ENCODE data around the gene LY6G5B.

The LY6G5B gene

DNA sequence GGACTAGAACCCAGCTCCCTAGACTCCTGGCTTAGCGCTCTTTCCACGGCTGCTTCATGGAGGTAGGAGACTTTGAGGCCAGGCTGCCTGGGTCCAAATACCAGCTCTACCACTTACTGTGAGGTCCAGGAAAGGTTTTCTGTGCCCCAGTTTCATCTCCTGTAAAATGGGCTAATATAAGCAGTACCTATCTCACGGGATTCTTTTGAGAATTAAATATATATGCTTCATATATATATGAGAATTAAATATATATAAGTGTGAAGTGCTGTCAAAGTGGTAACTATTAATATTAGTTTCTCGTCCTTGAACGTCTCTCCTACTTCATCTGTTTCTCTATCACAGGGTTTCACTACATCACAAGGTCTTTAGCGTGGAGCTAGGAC is 21.3 kb downstream of the LY6G5B start:
- no peaks in the 10 kb centered on the region for H3K27me3 ChIP-seq (ENCODE audit: insufficient read depth, poor library complexity, severe bottlenecking)
- H3K27ac ChIP-seq (ENCODE audit: poor library complexity, severe bottlenecking), result no peak overlapping the region
- peaks cover 42% of the 10 kb centered on the region for H3K36me3 ChIP-seq (ENCODE audit: low read depth)

DNA sequence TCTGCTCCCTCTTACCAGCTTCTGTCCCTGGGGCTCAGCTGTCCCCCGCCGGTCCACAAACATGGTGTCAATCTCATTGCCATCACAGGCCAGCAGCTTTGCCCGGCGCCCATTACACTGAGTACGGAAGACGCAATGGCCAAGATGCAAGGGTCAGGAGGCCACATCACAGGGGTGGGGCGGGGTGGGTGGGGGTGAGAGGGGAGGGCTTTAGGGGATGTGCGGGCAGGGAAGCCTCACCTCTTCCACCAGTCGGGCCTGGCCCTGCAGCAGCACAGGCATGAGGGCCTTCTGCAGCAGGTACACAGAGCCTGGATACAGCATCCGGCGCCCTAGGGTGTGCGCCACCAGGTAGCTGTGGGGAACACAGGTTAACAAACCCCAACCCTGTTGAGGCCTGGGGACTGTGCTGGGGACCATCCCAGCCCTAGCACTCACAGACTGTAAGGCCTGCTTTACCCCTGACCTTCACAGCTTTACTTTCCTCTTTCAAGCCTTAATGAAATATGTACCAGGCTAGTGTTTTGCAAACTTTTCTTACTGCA is 21.9 kb downstream of the LY6G5B start:
- ATAC-seq (ENCODE audit: low read depth) (no peak), DNase-seq (ENCODE audit: low spot score) (no peak)
- H3K4me1 ChIP-seq (ENCODE audit: insufficient read depth, poor library complexity, severe bottlenecking), result no peaks in the 10 kb centered on the region
- TF ChIP-seq, protein P1, sequence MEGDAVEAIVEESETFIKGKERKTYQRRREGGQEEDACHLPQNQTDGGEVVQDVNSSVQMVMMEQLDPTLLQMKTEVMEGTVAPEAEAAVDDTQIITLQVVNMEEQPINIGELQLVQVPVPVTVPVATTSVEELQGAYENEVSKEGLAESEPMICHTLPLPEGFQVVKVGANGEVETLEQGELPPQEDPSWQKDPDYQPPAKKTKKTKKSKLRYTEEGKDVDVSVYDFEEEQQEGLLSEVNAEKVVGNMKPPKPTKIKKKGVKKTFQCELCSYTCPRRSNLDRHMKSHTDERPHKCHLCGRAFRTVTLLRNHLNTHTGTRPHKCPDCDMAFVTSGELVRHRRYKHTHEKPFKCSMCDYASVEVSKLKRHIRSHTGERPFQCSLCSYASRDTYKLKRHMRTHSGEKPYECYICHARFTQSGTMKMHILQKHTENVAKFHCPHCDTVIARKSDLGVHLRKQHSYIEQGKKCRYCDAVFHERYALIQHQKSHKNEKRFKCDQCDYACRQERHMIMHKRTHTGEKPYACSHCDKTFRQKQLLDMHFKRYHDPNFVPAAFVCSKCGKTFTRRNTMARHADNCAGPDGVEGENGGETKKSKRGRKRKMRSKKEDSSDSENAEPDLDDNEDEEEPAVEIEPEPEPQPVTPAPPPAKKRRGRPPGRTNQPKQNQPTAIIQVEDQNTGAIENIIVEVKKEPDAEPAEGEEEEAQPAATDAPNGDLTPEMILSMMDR (IDR thresholded peaks at IDR 0.05; ENCODE audit: poor library complexity, severe bottlenecking), result no peak
- H3K4me3 ChIP-seq (ENCODE audit: severe bottlenecking), result no peak overlapping the region
- H3K27ac ChIP-seq (ENCODE audit: poor library complexity, severe bottlenecking), result no peak overlapping the region
- H3K9me3 ChIP-seq (ENCODE audit: severe bottlenecking), result no peaks in the 10 kb centered on the region
- no peaks in the 10 kb centered on the region for H3K27me3 ChIP-seq (ENCODE audit: insufficient read depth, poor library complexity, severe bottlenecking)
- peaks cover 42% of the 10 kb centered on the region for H3K36me3 ChIP-seq (ENCODE audit: low read depth)

More for the DNA sequence above, 21.3 kb downstream of the LY6G5B start:
- Histone ChIP-seq H3K4me3 (ENCODE audit: severe bottlenecking) (no peak overlapping the region), H3K4me1 (ENCODE audit: insufficient read depth, poor library complexity, severe bottlenecking) (no peaks in the 10 kb centered on the region), H3K9me3 (ENCODE audit: severe bottlenecking) (no peaks in the 10 kb centered on the region)
- TF ChIP-seq, protein P1 (IDR thresholded peaks at IDR 0.05; ENCODE audit: poor library complexity, severe bottlenecking), result no peak
- DNase-seq (ENCODE audit: low spot score), result no peak
- ATAC-seq (ENCODE audit: low read depth), result no peak

DNA sequence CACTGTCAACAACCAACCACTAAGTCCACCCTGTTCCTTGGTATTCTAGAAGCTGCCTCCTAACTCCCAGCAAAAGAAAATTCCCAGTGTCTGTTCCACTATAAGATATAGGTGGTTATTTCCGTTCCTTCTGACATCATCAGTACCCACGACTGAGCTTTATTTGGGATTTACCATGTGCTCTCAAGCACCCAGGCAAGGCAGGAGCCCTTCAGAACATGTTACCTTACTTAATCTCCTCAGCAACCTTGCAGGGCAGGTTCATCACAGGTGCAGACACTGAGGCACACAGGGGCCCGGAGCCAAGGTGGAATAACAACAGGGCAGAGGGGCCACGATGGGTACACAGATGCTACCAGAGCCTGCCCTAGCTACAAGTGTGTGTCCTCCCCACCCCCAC is 22.6 kb downstream of the LY6G5B start:
- no peak for DNase-seq (ENCODE audit: low spot score)
- Histone ChIP-seq H3K27ac (ENCODE audit: poor library complexity, severe bottlenecking) (no peak overlapping the region), H3K4me1 (ENCODE audit: insufficient read depth, poor library complexity, severe bottlenecking) (no peaks in the 10 kb centered on the region), H3K36me3 (ENCODE audit: low read depth) (peaks cover 45% of the 10 kb centered on the region), H3K9me3 (ENCODE audit: severe bottlenecking) (no peaks in the 10 kb centered on the region), H3K4me3 (ENCODE audit: severe bottlenecking) (no peak overlapping the region), H3K27me3 (ENCODE audit: insufficient read depth, poor library complexity, severe bottlenecking) (no peaks in the 10 kb centered on the region)
- TF ChIP-seq, protein P1 (IDR thresholded peaks at IDR 0.05; ENCODE audit: poor library complexity, severe bottlenecking), result no peak
- ATAC-seq (ENCODE audit: low read depth), result no peak

DNA sequence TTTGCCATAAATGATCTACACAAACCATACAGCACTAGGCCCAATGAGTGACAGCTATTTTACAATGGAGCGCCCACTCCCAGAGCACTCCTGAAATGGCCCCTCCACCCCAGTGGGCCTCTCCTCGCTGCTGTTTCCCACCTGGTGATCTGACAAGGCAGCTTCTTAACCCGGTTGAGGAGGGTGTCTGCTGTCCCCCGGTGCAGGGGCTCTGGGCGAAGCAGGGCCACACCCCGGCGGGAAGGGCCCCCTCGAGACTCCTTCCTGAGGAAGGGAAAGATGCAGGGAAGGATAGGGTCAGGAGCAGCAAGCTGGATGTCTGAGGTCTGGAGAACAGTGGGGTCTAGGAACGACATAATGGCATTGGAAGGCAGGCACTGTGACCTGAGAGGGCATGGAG is 23.1 kb downstream of the LY6G5B start:
- Histone ChIP-seq H3K4me3 (ENCODE audit: severe bottlenecking) (no peak overlapping the region), H3K4me1 (ENCODE audit: insufficient read depth, poor library complexity, severe bottlenecking) (no peaks in the 10 kb centered on the region), H3K9me3 (ENCODE audit: severe bottlenecking) (no peaks in the 10 kb centered on the region), H3K36me3 (ENCODE audit: low read depth) (peaks cover 45% of the 10 kb centered on the region), H3K27me3 (ENCODE audit: insufficient read depth, poor library complexity, severe bottlenecking) (no peaks in the 10 kb centered on the region), H3K27ac (ENCODE audit: poor library complexity, severe bottlenecking) (no peak overlapping the region)
- TF ChIP-seq, protein P1 (IDR thresholded peaks at IDR 0.05; ENCODE audit: poor library complexity, severe bottlenecking), result no peak
- no peak for ATAC-seq (ENCODE audit: low read depth)
- no peak for DNase-seq (ENCODE audit: low spot score)

DNA sequence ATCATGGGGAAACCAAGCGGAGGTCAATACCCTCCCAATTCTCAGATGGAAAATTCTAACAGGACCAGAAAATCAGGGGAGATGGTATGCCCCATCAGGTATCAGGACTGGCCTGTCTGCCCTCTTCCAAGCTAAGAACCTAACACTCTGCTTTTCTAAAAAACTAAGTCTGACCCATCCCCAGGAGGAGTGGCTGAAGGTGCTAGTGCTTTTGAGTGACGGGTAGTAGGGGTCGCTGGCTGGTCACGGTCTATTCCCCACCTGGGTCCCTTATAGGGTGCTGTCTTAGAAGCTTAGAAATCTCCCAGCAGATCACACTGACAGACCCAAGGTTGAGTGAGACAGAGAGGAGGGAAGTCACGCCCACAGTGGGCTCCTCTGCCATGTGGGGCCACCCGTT is 23.8 kb downstream of the LY6G5B start:
- no peak overlapping the region for H3K4me3 ChIP-seq (ENCODE audit: severe bottlenecking)
- ATAC-seq (ENCODE audit: low read depth) (no peak), DNase-seq (ENCODE audit: low spot score) (no peak)
- peaks cover 42% of the 10 kb centered on the region for H3K36me3 ChIP-seq (ENCODE audit: low read depth)
- H3K9me3 ChIP-seq (ENCODE audit: severe bottlenecking), result no peaks in the 10 kb centered on the region
- TF ChIP-seq, protein P1 (IDR thresholded peaks at IDR 0.05; ENCODE audit: poor library complexity, severe bottlenecking), result no peak
- H3K4me1 ChIP-seq (ENCODE audit: insufficient read depth, poor library complexity, severe bottlenecking), result no peaks in the 10 kb centered on the region
- H3K27ac ChIP-seq (ENCODE audit: poor library complexity, severe bottlenecking), result no peak overlapping the region
- H3K27me3 ChIP-seq (ENCODE audit: insufficient read depth, poor library complexity, severe bottlenecking), result no peaks in the 10 kb centered on the region

Measured in RWPE2 (cell line).